Upper lobe of right lung (tissue), 1 donor: Measurements from ENCODE around the gene MTFR1L. TPM values are rescaled to one million over a fixed set of nuclear protein-coding genes. Genes with fewer than 3 reads are reported as not detected.

Source experiments
- ATAC-seq: fragments of 200-7000 bp; cut with Tn5 transposase; one replicate; pipeline ENCODE4 v1.9.1; 2020; ENCODE audit warnings: mild to moderate bottlenecking, moderate library complexity
- DNase-seq: peaks from one replicate; pipeline ENCODE4 v3.0.0-alpha.2; 2020
- H3K27ac ChIP-seq: fragments of 200-600 bp; one replicate; pipeline ENCODE4 v1.8.0; 2022
- H3K27me3 ChIP-seq: fragments of 200-600 bp; one replicate; pipeline ENCODE4 v1.8.0; 2022; ENCODE audit warnings: mild to moderate bottlenecking
- H3K36me3 ChIP-seq: fragments of 200-600 bp; one replicate; pipeline ENCODE4 v1.8.0; 2022
- H3K4me1 ChIP-seq: fragments of 200-600 bp; one replicate; pipeline ENCODE4 v1.8.0; 2022
- H3K4me3 ChIP-seq: fragments of 200-600 bp; one replicate; pipeline ENCODE4 v1.8.0; 2022; ENCODE audit warnings: mild to moderate bottlenecking
- H3K9me3 ChIP-seq: fragments of 200-600 bp; one replicate; pipeline ENCODE4 v1.8.0; 2022
- CTCF ChIP-seq: fragments of 200-600 bp; IDR thresholded peaks from one replicate; pipeline ENCODE4 v1.8.0; 2022; ENCODE audit warnings: antibody characterized with exemption
- intact Hi-C: fragments of 100-400 bp; cut with DNase I; formaldehyde crosslinking; loops from one replicate; pipeline ENCODE4 v1.11.0; 2022
- total RNA-seq: library from RNA; stranded (reverse); fragmentation: NEBNext Ultra II Directional; extraction: Animal tissue kit (Norgen Biotek cat#: 25700); gene quantifications from one replicate; pipeline ENCODE4 v1.2.1, GENCODE V29; 2021
- donor health status: DM: no; HTN: yes; CAD: no; lungs with severe emphysema.

MTFR1L gene
- total RNA-seq, 1 donor from 2014 or later: 46.0 TPM

DNA sequence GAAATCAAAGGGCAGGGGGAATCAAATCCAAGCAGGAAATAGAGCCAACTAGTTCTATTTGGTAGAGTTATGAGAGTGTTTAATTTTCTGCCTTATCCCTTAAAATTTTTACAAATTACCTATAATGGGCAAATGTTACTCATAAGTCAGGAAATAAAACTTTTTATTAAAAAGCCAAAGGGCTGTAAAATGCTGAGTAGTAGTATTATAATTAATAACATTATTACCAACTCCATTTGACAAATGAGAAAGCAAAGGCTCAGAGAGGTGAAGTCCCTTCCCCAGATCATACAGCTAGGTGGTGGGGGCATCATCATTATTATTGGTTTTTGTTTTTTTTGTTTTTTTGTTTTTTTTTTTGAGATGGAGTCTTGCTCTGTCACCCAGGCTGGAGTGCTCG, 16.4 kb upstream of the MTFR1L start:
- ATAC-seq (no peak), DNase-seq (no peak)
- Histone ChIP-seq H3K4me1 (peaks cover 66% of the 10 kb centered on the region), H3K9me3 (no peaks in the 10 kb centered on the region), H3K4me3 (no peak overlapping the region), H3K36me3 (peaks cover 30% of the 10 kb centered on the region), H3K27ac (no peak overlapping the region), H3K27me3 (no peaks in the 10 kb centered on the region)
- intact Hi-C loops: no loop called here
- no peak for TF ChIP-seq CTCF

GRCh38 chr1:25804244-25804963, 15.3 kb upstream of the MTFR1L start:
- DNase-seq: no peak

GRCh38 chr1:25804964-25805862, 14.5 kb upstream of the MTFR1L start:
- H3K36me3 ChIP-seq: peaks cover 42% of the 10 kb centered on the region
- peaks cover 57% of the 10 kb centered on the region for H3K4me1 ChIP-seq
- H3K27ac ChIP-seq: peak overlapping the region; percentile 34
- intact Hi-C loops: no loop called here
- DNase-seq: no peak
- H3K9me3 ChIP-seq: no peaks in the 10 kb centered on the region
- ATAC-seq: no peak
- no peak for TF ChIP-seq CTCF
- H3K27me3 ChIP-seq: no peaks in the 10 kb centered on the region
- no peak overlapping the region for H3K4me3 ChIP-seq

More at GRCh38 chr1:25804244-25804963, 15.3 kb upstream of the MTFR1L start:
- intact Hi-C loops: no loop called here
- H3K4me3 ChIP-seq: no peak overlapping the region
- H3K9me3 ChIP-seq: no peaks in the 10 kb centered on the region
- peaks cover 59% of the 10 kb centered on the region for H3K4me1 ChIP-seq
- TF ChIP-seq CTCF: no peak
- no peak for ATAC-seq
- H3K27ac ChIP-seq: peak overlapping the region; percentile 34
- H3K36me3 ChIP-seq: peaks cover 40% of the 10 kb centered on the region
- H3K27me3 ChIP-seq: no peaks in the 10 kb centered on the region

DNA sequence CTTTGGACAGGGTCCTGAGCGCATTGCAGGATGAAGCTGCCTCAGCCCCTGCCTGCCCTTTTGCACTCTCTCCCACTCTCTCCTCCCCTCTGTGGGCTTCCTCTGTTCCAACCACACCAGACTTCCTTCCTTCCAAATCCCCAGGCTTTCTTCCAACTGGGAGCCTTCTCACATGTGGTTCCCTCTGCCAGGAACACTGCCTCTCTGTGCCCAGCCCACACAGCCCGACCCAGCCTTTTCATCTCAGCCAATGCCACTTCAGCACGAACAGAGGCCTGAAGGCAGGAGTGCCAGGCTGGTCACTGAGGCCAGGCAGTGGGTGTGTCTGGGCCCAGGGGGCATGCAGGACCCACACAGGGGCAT, 13.9 kb upstream of the MTFR1L start:
- Histone ChIP-seq H3K4me3 (no peak overlapping the region), H3K9me3 (no peaks in the 10 kb centered on the region), H3K27ac (peak overlapping the region; percentile 34), H3K36me3 (peaks cover 42% of the 10 kb centered on the region), H3K4me1 (peaks cover 60% of the 10 kb centered on the region), H3K27me3 (no peaks in the 10 kb centered on the region)
- intact Hi-C loops: no loop called here
- ATAC-seq (peak; percentile 35), DNase-seq (no peak)
- TF ChIP-seq CTCF: no peak

DNA sequence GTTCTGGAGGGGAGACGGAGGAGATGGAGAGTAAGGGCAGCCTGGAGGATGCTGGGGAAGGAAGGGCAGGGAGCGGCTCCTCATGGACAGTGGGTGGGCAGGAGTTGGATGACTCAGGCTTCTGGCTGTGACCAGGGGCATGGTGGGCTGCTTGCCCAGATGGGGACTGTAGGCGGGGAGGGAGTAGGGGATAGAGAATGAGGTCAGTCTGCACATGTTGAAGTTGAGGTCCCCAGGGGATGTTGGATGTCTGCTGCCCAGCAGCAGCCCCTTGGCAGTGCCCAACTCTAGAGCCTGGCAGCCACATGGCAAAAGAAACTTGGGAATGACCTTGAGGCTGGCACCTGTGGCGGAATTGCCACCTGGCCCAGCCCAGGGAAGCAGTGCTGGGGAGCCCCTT, 13.3 kb upstream of the MTFR1L start:
- ATAC-seq (no peak), DNase-seq (no peak)
- Histone ChIP-seq H3K4me1 (peaks cover 56% of the 10 kb centered on the region), H3K36me3 (peaks cover 44% of the 10 kb centered on the region), H3K27ac (peak overlapping the region; percentile 34), H3K4me3 (no peak overlapping the region), H3K27me3 (no peaks in the 10 kb centered on the region), H3K9me3 (no peaks in the 10 kb centered on the region)
- intact Hi-C loops: no loop called here
- TF ChIP-seq CTCF: no peak
